Thyroid gland (tissue), 4 donors: ENCODE measurements around the gene NFASC. TPM values are rescaled to one million over a fixed set of nuclear protein-coding genes. Genes with fewer than 3 reads are reported as not detected.

Source experiments
- DNase-seq, 2 donors: peaks; one replicate each; pipeline ENCODE4 v3.0.0-alpha.2; 2019
- H3K27ac ChIP-seq, 3 donors: fragments of 200-600 bp; sonication (generic); 1 replicate in 2 of 3; 2 replicates in 1 of 3; pipeline ENCODE4 v1.5.1; 2016 to 2019; ENCODE audit warnings: mild to moderate bottlenecking in 1 of 3, moderate library complexity in 1 of 3
- H3K27me3 ChIP-seq: fragments of 200-600 bp; sonication (generic); one replicate; pipeline ENCODE4 v1.5.1; 2019
- H3K36me3 ChIP-seq, 2 donors: fragments of 200-600 bp; sonication (generic); one replicate each; pipeline ENCODE4 v1.5.1; 2016 to 2019
- H3K4me1 ChIP-seq, 2 donors: fragments of 200-600 bp; sonication (generic); one replicate each; pipeline ENCODE4 v1.5.1; 2017 to 2019
- H3K4me3 ChIP-seq, 3 donors: fragments of 200-600 bp; sonication (generic); replicated peaks in 1 of 3; 1 replicate in 2 of 3; 2 replicates in 1 of 3; pipeline ENCODE4 v1.5.1; 2016; ENCODE audit warnings: mild to moderate bottlenecking in 1 of 3
- H3K9me3 ChIP-seq: fragments of 200-600 bp; sonication (generic); one replicate; pipeline ENCODE4 v1.5.1; 2017
- POLR2A ChIP-seq, 2 donors: fragments of 450-650 bp; IDR thresholded peaks; one replicate each; pipeline ENCODE4 v1.6.1; 2017; ENCODE audit warnings: antibody characterized with exemption in 2 of 2, mild to moderate bottlenecking in 2 of 2, moderate library complexity in 1 of 2
- WGBS, 2 donors: methylation state at CpG; one replicate each; pipeline ENCODE4 v1.1.5; 2017; 5-methylcytosine and 5-hydroxymethylcytosine counted together
- intact Hi-C: fragments of 100-400 bp; cut with DNase I; formaldehyde crosslinking; loops from one replicate; pipeline ENCODE4 v1.15.1; 2023
- total RNA-seq, 4 donors: library from RNA; depleted of rRNA; stranded (reverse); fragments of >200 nt; gene quantifications; one replicate each; pipeline ENCODE4 v1.2.3, GENCODE V29; 2016
- TF ChIP-seq, protein P1 (sequence below), 6 experiments: fragments of 200-600 bp in 3 of 6; fragments of 450-650 bp in 3 of 6; sonication (generic) in 3 of 6; IDR thresholded peaks; one replicate each; pipeline ENCODE4 v1.5.1; 2016 to 2019; ENCODE audit warnings: antibody characterized with exemption in 6 of 6, mild to moderate bottlenecking in 2 of 6, inconsistent platforms in 1 of 6, moderate library complexity in 1 of 6

Gene NFASC
- total RNA-seq, 4 donors from 2014 or later: 3.6 to 9.4 (median 3.9) TPM

DNA sequence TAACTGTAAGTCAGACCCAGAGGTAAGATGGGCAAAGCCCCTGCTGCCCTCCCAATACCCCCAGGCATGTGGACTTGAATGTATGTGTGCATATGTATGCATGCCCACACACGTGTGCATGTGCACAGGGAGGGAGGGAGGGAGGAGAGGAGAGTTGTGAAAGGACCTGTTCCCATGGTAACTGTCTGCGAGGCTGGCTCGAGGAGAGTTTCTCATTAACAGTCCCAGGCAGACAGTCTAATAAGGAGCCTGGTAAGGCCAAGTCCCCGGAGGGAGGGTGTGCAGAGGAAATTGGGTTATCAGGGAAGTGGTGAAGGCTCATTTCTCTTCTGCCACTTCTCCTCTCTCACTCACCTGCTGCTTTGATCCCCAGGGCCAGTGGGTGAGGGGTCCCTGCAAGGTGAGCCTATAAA is 74.9 kb downstream of the NFASC start:
- H3K9me3 ChIP-seq: no peaks in the 10 kb centered on the region
- intact Hi-C loops: loop anchor here (10.0 kb wide), 1 partner anchor 141 kb away; no protein-coding TSS in a partner anchor
- H3K27ac ChIP-seq: no peak overlapping the region
- TF ChIP-seq, protein P1, sequence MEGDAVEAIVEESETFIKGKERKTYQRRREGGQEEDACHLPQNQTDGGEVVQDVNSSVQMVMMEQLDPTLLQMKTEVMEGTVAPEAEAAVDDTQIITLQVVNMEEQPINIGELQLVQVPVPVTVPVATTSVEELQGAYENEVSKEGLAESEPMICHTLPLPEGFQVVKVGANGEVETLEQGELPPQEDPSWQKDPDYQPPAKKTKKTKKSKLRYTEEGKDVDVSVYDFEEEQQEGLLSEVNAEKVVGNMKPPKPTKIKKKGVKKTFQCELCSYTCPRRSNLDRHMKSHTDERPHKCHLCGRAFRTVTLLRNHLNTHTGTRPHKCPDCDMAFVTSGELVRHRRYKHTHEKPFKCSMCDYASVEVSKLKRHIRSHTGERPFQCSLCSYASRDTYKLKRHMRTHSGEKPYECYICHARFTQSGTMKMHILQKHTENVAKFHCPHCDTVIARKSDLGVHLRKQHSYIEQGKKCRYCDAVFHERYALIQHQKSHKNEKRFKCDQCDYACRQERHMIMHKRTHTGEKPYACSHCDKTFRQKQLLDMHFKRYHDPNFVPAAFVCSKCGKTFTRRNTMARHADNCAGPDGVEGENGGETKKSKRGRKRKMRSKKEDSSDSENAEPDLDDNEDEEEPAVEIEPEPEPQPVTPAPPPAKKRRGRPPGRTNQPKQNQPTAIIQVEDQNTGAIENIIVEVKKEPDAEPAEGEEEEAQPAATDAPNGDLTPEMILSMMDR (IDR thresholded peaks at IDR 0.05): no peak
- TF ChIP-seq POLR2A (IDR thresholded peaks at IDR 0.05): no peak
- no peaks in the 10 kb centered on the region for H3K4me1 ChIP-seq
- no peaks in the 10 kb centered on the region for H3K27me3 ChIP-seq
- no peak for DNase-seq
- 18 to 23% methylated on average over 4 of the region's 4 CpGs for whole genome bisulfite sequencing, 2 donors
- no peaks in the 10 kb centered on the region for H3K36me3 ChIP-seq
- no peak overlapping the region for H3K4me3 ChIP-seq

DNA sequence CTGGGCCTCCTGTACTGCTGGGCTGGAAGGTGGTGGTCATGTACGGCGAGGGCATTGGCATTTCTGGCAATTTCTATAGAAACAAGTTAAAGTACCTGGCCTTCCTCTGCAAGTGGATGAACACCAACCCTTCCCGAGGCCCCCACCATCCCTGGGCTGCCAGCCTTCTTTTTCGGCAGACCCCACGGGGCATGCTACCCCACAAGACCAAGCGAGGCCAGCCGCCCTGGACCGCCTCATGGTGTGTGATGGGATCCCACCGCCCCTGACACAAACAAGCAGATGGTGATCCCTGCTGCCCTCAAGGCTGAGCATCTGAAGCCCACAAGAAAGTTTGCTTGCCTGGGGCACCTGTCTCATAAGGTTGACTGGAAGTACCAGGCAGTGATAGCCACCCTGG is 76.0 kb downstream of the NFASC start:
- Histone ChIP-seq H3K36me3 (no peaks in the 10 kb centered on the region), H3K4me3 (no peak overlapping the region), H3K9me3 (no peaks in the 10 kb centered on the region), H3K27ac (no peak overlapping the region), H3K4me1 (no peaks in the 10 kb centered on the region), H3K27me3 (no peaks in the 10 kb centered on the region)
- TF ChIP-seq, protein P1 (IDR thresholded peaks at IDR 0.05): no peak
- TF ChIP-seq POLR2A (IDR thresholded peaks at IDR 0.05): no peak
- 87 to 97% methylated on average over 4 to 9 of the region's 9 CpGs for WGBS, 2 donors
- intact Hi-C loops: loop anchor here (10.0 kb wide), 1 partner anchor 142 kb away; no protein-coding TSS in a partner anchor
- DNase-seq: no peak

DNA sequence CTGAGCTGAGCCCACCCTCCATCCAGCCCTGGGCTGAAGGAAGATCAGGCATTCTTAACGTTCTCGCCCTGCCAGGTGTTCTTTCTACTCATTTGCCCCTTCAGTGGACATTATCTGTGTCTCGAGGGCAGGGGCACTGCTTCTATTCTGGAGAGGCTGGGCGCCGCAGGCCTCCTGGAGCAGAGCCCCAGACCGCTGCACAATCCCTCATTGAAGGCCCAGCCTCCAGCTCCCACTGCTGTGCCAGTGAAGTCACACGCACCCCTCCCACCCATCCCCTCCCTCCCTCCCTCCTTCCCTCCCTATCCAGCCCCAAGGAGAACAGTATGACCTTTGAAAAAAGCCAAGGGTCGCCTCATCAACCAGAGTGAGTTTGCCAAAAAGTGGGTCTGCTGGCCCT is 76.7 kb downstream of the NFASC start:
- Histone ChIP-seq H3K9me3 (no peaks in the 10 kb centered on the region), H3K27ac (no peak overlapping the region), H3K4me1 (no peaks in the 10 kb centered on the region), H3K4me3 (no peak overlapping the region), H3K27me3 (no peaks in the 10 kb centered on the region), H3K36me3 (no peaks in the 10 kb centered on the region)
- TF ChIP-seq, protein P1 (IDR thresholded peaks at IDR 0.05): no peak
- no peak for TF ChIP-seq POLR2A (IDR thresholded peaks at IDR 0.05)
- 87 to 89% methylated on average over 8 of the region's 8 CpGs for WGBS, 2 donors
- no peak for DNase-seq
- intact Hi-C loops: loop anchor here (10.0 kb wide), 1 partner anchor 143 kb away; no protein-coding TSS in a partner anchor

DNA sequence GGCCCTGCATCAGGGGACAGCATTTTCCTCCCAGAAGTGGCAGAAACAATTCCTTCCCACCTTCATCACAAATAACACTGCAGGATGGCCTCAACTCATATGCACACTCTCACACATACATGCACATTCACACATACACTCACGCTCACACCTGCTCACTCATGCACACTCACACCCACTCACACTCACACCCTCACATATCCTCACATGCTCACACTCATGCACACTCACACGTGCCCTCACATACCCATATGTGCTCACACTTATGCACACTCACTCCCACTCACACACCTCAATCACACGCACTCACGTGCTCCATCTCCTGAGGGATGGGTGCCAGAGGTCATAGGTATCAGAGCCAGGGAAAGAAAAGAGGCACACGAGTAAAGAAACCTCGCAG is 77.1 kb downstream of the NFASC start:
- intact Hi-C loops: loop anchor here (10.0 kb wide), 1 partner anchor 143 kb away; no protein-coding TSS in a partner anchor
- TF ChIP-seq, protein P1 (IDR thresholded peaks at IDR 0.05): no peak
- TF ChIP-seq POLR2A (IDR thresholded peaks at IDR 0.05): no peak
- 75 to 81% methylated on average over 6 of the region's 6 CpGs for WGBS, 2 donors

DNA sequence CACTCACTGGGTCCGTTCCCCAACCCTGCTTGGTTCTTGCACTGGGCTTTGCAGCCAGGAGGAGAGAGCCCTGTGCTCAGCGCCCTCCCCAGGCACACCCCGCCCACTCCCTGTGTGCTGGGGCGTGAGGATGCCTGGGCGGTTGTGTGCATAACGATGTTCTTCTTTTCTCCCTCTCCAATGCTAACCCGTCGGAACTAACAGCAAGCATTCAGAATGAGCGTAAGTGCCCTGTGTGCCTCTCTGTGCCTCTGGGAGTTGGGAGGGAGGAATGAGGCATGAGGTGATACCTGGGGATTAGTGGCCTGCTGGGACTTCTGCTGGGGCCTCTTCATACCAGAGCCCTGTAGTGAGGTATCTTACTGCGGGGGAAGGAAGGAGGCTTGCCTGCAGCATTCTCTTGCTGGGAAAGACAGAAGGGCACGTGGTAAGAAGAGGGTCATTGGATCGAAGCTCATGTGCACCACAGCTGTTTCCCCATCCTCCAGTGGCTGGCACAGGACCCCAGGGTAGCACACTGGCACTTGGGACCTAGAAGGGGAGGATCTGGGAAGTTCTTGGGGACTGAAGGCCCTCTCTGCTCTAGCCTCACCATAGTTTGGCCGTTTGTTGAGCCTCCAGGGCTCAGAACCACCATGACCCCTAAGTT is 79.8 kb downstream of the NFASC start:
- no peak overlapping the region for H3K4me3 ChIP-seq
- 42 to 52% methylated on average over 13 of the region's 13 CpGs for WGBS, 2 donors
- H3K4me1 ChIP-seq: no peaks in the 10 kb centered on the region
- peak; percentile 67 to 75 for DNase-seq
- no peak for TF ChIP-seq POLR2A (IDR thresholded peaks at IDR 0.05)
- TF ChIP-seq, protein P1 (IDR thresholded peaks at IDR 0.05): no peak
- H3K27ac ChIP-seq: no peak overlapping the region
- H3K36me3 ChIP-seq: no peaks in the 10 kb centered on the region
- intact Hi-C loops: no loop called here
- H3K27me3 ChIP-seq: no peaks in the 10 kb centered on the region
- H3K9me3 ChIP-seq: no peaks in the 10 kb centered on the region

More for the DNA sequence above, 77.1 kb downstream of the NFASC start:
- no peak overlapping the region for H3K27ac ChIP-seq
- H3K9me3 ChIP-seq: no peaks in the 10 kb centered on the region
- H3K36me3 ChIP-seq: no peaks in the 10 kb centered on the region
- H3K4me1 ChIP-seq: no peaks in the 10 kb centered on the region
- H3K4me3 ChIP-seq: no peak overlapping the region
- no peaks in the 10 kb centered on the region for H3K27me3 ChIP-seq
- no peak for DNase-seq
